GM12874 (cell line): ENCODE data around the gene NADSYN1.

Source experiments
- TF ChIP-seq, protein P1 (sequence below): IDR thresholded peaks from 2 replicates; pipeline ENCODE4 v1.5.1; 2011; ENCODE audit warnings: low read depth, mild to moderate bottlenecking, control low read depth, low read length, moderate library complexity; ENCODE audit not compliant: insufficient read depth

The NADSYN1 gene

DNA sequence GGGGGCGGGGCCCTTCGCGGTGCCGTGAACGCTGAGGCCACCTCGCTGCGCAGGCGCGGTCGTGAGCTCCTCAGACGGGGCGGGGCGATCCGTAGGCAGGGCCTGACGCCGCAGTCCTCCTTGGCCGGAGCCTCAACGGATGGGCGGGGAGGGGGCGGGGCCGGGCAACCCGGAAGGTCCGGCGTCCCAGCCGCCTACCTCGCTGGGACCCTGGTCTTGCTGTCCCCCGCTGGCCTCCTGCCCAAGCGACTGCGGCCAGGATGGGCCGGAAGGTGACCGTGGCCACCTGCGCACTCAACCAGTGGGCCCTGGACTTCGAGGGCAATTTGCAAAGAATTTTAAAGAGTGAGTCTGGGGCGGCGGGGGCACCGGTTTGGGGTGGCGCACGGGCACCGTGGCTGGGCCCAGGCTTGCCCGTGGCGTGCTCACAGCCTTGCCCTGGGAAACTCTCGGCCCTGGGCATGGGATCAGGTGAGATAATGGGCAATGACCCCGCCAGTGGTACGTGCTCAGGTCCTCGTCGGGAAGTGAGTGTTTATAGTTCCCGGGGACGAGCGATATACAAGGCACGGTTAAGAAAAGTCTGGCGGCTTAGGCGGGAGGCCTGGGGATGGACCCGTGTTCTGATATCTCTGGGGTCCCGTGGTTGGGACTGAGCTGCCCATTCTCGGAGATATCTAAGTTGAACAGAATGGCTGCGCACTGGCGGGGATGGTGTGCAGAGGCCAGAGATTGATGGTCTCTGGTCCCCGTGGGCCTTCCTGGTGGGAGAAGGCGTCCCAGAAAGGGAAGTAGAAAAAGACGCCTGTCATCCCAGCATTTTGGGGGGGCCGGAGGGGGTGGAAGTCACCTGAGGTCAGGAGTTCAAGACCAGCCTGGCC lies at the start of gene NADSYN1:
Gene NADSYN1 (plus strand): TSS at position 167 of the 881 bp plus-strand sequence. CDS start 94 bp downstream, at position 261.
- TF ChIP-seq, protein P1, sequence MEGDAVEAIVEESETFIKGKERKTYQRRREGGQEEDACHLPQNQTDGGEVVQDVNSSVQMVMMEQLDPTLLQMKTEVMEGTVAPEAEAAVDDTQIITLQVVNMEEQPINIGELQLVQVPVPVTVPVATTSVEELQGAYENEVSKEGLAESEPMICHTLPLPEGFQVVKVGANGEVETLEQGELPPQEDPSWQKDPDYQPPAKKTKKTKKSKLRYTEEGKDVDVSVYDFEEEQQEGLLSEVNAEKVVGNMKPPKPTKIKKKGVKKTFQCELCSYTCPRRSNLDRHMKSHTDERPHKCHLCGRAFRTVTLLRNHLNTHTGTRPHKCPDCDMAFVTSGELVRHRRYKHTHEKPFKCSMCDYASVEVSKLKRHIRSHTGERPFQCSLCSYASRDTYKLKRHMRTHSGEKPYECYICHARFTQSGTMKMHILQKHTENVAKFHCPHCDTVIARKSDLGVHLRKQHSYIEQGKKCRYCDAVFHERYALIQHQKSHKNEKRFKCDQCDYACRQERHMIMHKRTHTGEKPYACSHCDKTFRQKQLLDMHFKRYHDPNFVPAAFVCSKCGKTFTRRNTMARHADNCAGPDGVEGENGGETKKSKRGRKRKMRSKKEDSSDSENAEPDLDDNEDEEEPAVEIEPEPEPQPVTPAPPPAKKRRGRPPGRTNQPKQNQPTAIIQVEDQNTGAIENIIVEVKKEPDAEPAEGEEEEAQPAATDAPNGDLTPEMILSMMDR, result no peak

DNA sequence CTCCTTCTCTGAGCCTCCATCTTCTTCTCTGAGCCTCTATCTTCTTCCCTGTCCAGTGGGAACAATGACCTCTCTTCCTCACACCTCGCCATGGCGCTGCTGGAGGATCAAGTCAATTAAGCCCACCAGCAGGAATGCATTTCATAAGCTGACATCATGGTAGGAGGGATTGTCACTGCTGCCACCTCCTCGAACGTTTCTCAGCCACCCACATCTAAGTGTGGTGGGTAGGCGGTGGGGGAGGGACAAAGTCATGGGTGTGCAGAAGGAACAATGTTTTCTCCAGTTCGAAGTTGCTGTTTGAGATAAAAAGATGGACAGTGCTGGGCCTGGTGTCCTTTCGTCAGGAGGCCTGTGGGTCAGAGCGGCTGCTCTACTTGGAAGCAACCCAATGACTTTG lies 48.8 kb upstream of the NADSYN1 start:
- TF ChIP-seq, protein P1, result no peak

DNA sequence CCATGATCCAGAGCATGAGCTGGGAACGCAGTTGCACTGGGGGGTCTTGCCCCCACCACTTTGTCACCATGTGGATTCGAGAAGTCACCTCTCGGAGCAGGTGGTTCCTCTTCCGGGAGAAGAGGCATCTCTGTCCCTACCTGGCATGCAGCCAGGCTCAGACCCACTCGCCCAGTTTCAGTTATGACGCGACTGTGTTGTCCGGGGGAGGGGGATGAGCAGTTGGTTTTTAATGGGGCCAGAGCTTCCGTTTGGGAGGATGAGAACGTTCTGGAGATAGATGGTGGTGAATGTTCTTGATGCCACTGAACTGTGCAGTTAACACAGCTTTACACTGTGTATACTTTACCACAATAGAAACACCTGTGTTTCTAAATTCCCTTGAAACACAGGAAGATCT lies 46.3 kb upstream of the NADSYN1 start:
- TF ChIP-seq, protein P1, result no peak

DNA sequence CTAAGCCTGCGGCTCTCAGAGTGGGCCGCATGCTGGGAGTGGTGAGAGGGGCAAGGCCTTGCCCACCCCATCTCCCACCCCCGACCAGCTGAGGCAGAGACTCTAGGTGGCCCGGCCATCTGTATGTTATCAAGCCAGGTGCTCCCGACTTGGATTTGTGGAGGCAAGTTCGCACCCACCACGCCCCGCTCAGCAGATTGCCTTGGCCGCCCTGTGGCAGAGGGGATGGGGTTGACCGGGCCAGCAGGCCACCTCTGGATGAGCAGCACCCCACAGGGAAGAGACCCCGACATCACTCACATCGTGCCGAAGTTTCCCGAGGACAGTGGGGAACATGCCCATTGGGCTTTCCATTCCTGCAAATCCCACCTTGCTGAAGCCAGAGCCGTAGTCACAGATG lies 45.6 kb upstream of the NADSYN1 start:
- TF ChIP-seq, protein P1, result no peak

DNA sequence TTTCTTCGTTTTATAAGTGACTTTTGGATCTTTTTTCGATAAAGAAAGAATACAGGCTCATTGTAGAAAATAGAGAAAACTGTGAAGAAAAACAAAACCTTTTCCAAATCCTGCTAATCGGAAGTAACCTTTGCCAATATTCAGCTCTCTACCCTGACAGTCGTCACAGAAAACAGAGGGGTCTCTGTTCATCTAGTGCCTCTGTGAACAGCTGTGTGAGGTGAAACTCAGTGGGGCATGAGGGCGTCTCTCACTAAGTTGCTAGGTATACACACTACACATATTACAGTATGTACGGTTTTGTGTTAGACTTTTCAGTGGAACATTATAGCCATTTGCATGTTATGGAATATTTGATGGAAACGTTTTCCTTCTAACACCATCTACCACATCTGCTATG lies 44.2 kb upstream of the NADSYN1 start:
- TF ChIP-seq, protein P1, result no peak

DNA sequence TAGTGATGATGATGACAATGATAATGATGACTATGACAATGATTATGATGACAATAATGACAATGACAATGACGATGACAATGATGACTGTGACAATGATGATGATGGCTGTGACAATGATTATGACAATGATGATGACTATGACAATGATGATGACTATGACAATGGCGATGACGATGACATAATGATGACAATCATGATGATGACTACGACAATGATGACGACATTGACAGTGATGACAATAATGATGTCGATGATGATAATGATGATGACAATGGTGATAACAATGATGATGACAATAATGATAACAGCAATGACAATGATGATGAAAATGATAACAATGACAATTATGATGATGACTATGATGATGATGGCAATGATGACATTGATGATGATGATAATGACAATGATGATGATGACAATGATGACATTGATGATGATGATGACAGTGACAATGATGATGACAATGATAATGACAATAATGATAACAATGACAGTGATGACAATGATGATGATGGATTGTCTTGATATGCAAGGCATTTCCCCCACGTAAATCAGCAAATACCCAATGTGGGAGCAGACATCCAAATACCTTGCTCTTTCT lies 42.5 kb upstream of the NADSYN1 start:
- TF ChIP-seq, protein P1, result no peak

DNA sequence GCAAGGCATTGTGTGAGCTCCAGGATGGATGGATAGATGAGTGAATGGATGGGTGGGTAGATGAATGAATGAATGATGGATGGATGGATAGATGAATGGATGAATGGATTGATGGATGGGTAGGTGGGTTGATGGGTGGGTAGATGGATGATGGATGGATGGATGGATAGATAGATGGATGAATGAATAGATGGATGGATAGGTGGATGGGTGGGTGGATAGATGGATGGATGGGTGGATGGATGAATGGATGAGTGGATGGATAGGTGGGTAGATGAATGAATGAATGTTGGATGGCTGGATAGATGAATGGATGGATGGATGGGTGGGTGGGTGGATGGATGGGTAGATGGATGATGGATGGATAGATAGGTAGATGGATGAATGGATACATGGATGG lies 38.4 kb upstream of the NADSYN1 start:
- TF ChIP-seq, protein P1, result no peak
